Liver (tissue), 9 donors: ENCODE results near the gene GNAI2. TPM values are rescaled to one million over a fixed set of nuclear protein-coding genes. Genes with fewer than 3 reads are reported as not detected.

Experiments
- DNase-seq: peaks from one replicate; pipeline ENCODE4 v3.0.0-alpha.2; 2017; ENCODE audit warnings: low spot score
- H3K27ac ChIP-seq, 2 donors: one replicate each; pipeline ENCODE4 v1.7.0; 2013; ENCODE audit warnings: inconsistent platforms in 2 of 2, low read length in 2 of 2, control low read depth in 1 of 2, low read depth in 1 of 2, mild to moderate bottlenecking in 1 of 2
- H3K27me3 ChIP-seq, 4 donors: one replicate each; pipeline versions ENCODE4 v1.6.1 to v1.7.0; 2013; ENCODE audit warnings: low read length in 3 of 4, inconsistent platforms in 1 of 4, mild to moderate bottlenecking in 1 of 4, moderate library complexity in 1 of 4; ENCODE audit not compliant: control insufficient read depth in 4 of 4, insufficient read depth in 4 of 4
- H3K36me3 ChIP-seq, 4 donors: one replicate each; pipeline versions ENCODE4 v1.6.1 to v1.7.0; 2013; ENCODE audit warnings: low read length in 3 of 4, mild to moderate bottlenecking in 3 of 4, low read depth in 1 of 4, moderate library complexity in 1 of 4; ENCODE audit not compliant: control insufficient read depth in 4 of 4, insufficient read depth in 3 of 4
- H3K4me1 ChIP-seq, 4 donors: one replicate each; pipeline versions ENCODE4 v1.6.1 to v1.7.0; 2013; ENCODE audit warnings: low read length in 3 of 4, mild to moderate bottlenecking in 3 of 4, moderate library complexity in 1 of 4; ENCODE audit not compliant: control insufficient read depth in 4 of 4, insufficient read depth in 4 of 4
- H3K4me3 ChIP-seq, 3 donors: one replicate each; pipeline versions ENCODE4 v1.6.1 to v1.7.0; 2013; ENCODE audit warnings: low read length in 3 of 3, control low read depth in 1 of 3, low read depth in 1 of 3, mild to moderate bottlenecking in 1 of 3
- H3K9ac ChIP-seq, 2 donors: one replicate each; pipeline ENCODE4 v1.7.0; 2013; ENCODE audit warnings: low read length in 2 of 2, mild to moderate bottlenecking in 2 of 2, moderate library complexity in 2 of 2, control low read depth in 1 of 2, low read depth in 1 of 2
- H3K9me3 ChIP-seq, 4 donors: one replicate each; pipeline versions ENCODE4 v1.6.1 to v1.7.0; 2013; ENCODE audit warnings: low read length in 3 of 4; ENCODE audit not compliant: control insufficient read depth in 4 of 4
- ATF3 ChIP-seq: IDR thresholded peaks from 2 replicates; pipeline ENCODE4 v1.6.1; 2016; ENCODE audit warnings: antibody characterized with exemption
- CTCF ChIP-seq: fragments of 150-350 bp; IDR thresholded peaks from 2 replicates; pipeline ENCODE4 v1.5.1; 2017; ENCODE audit warnings: improper control_type of control experiment, low read depth, low read length; ENCODE audit not compliant: missing input control
- EGR1 ChIP-seq, 2 donors: IDR thresholded peaks; 2 replicates each; pipeline ENCODE4 v1.6.1; 2016 to 2018; ENCODE audit warnings: antibody characterized with exemption in 2 of 2, low read depth in 2 of 2
- FOXA2 ChIP-seq: IDR thresholded peaks from 2 replicates; pipeline ENCODE4 v1.6.1; 2016; ENCODE audit warnings: antibody characterized with exemption
- GABPA ChIP-seq, 2 donors: IDR thresholded peaks in 1 of 2; conservative IDR thresholded peaks in 1 of 2; 2 replicates each; pipeline ENCODE4 v1.6.1; 2016; ENCODE audit warnings: antibody characterized with exemption in 2 of 2, mild to moderate bottlenecking in 1 of 2, moderate library complexity in 1 of 2
- HNF4A ChIP-seq, 2 donors: conservative IDR thresholded peaks; 2 replicates each; pipeline ENCODE4 v1.6.1; 2016; ENCODE audit warnings: antibody characterized with exemption in 2 of 2, mild to moderate bottlenecking in 2 of 2
- HNF4G ChIP-seq: IDR thresholded peaks from 2 replicates; pipeline ENCODE4 v1.6.1; 2016; ENCODE audit warnings: antibody characterized with exemption
- JUND ChIP-seq, 2 donors: IDR thresholded peaks; 2 replicates each; pipeline ENCODE4 v1.6.1; 2016; ENCODE audit warnings: antibody characterized with exemption in 2 of 2
- MAX ChIP-seq: IDR thresholded peaks from 2 replicates; pipeline ENCODE4 v1.6.1; 2016; ENCODE audit warnings: antibody characterized with exemption
- NR2F2 ChIP-seq: IDR thresholded peaks from 2 replicates; pipeline ENCODE4 v1.6.1; 2016; ENCODE audit warnings: antibody characterized with exemption
- RAD21 ChIP-seq, 2 donors: IDR thresholded peaks; 2 replicates each; pipeline ENCODE4 v1.6.1; 2016; ENCODE audit warnings: antibody characterized with exemption in 2 of 2, mild to moderate bottlenecking in 2 of 2
- REST ChIP-seq: IDR thresholded peaks from 2 replicates; pipeline ENCODE4 v1.6.1; 2016; ENCODE audit warnings: antibody characterized with exemption, mild to moderate bottlenecking
- RXRA ChIP-seq, 2 donors: IDR thresholded peaks; 2 replicates each; pipeline ENCODE4 v1.6.1; 2017 to 2018; ENCODE audit warnings: antibody characterized with exemption in 2 of 2, mild to moderate bottlenecking in 1 of 2
- SP1 ChIP-seq: IDR thresholded peaks from 2 replicates; pipeline ENCODE4 v1.6.1; 2018; ENCODE audit warnings: antibody characterized with exemption, mild to moderate bottlenecking
- YY1 ChIP-seq: IDR thresholded peaks from 2 replicates; pipeline ENCODE4 v1.6.1; 2016; ENCODE audit warnings: antibody characterized with exemption, mild to moderate bottlenecking
- ZBTB33 ChIP-seq: IDR thresholded peaks from 2 replicates; pipeline ENCODE4 v1.6.1; 2016; ENCODE audit warnings: antibody characterized with exemption
- WGBS: extraction: QIAGEN DNeasy Blood & Tissue Kit; methylation state at CpG from one replicate; pipeline ENCODE4 v1.1.7; 2013; 5-methylcytosine and 5-hydroxymethylcytosine counted together
- polyA plus RNA-seq, 2 donors: library from polyadenylated mRNA; stranded (reverse) in 1 of 2; unstranded in 1 of 2; fragments of 200-250 nt in 1 of 2; fragments of >200 nt in 1 of 2; fragmentation: Nextera tagmentation in 1 of 2; extraction: Ambion mirVana in 1 of 2; gene quantifications; one replicate each; pipeline versions ENCODE4 v1.2.1 to v1.2.3, GENCODE V29; 2013 to 2015
- total RNA-seq, 2 donors: library from RNA; depleted of rRNA; stranded (reverse); fragments of >200 nt; gene quantifications; one replicate each; pipeline ENCODE4 v1.2.3, GENCODE V29; 2014
- donor health status: healthy.
- donor health status: healthy.
- donor health status: healthy.
- donor health status: healthy.
- donor health status: healthy.

GNAI2 gene
- total and polyA plus RNA-seq, 4 donors = 58.3 to 86.3 (median 62.3) TPM

GRCh38 chr3:50263478-50264382 lies 27.7 kb downstream of the GNAI2 start:
- DNase-seq = no peak
- no peak overlapping the region for H3K27ac ChIP-seq
- H3K9ac ChIP-seq = no peak overlapping the region
- H3K4me1 ChIP-seq = peaks cover 5 to 44% (median 13%) of the 10 kb centered on the region in 4 donors
- TF ChIP-seq RXRA (IDR thresholded peaks at IDR 0.05) (no peak), REST (no peak), GABPA (IDR thresholded peaks at IDR 0.05 in 1 of 2, conservative IDR thresholded peaks at IDR 0.05 in 1 of 2) (no peak), FOXA2 (no peak), EGR1 (IDR thresholded peaks at IDR 0.05; ENCODE audit: low read depth in 2 of 2) (no peak), RAD21 (IDR thresholded peaks at IDR 0.05) (no peak), JUND (IDR thresholded peaks at IDR 0.05) (no peak), ZBTB33 (no peak), HNF4G (no peak), HNF4A (conservative IDR thresholded peaks at IDR 0.05) (no peak), NR2F2 (no peak), MAX (no peak), ATF3 (no peak), YY1 (no peak), CTCF (no peak), SP1 (no peak)
- no peaks in the 10 kb centered on the region for H3K9me3 ChIP-seq
- no peaks in the 10 kb centered on the region for H3K27me3 ChIP-seq
- 73% methylated on average over 6 of the region's 6 CpGs for whole genome bisulfite sequencing
- no peaks in the 10 kb centered on the region for H3K36me3 ChIP-seq
- H3K4me3 ChIP-seq = no peak overlapping the region
